IMR-90 (cell line): ENCODE measurements around the gene GTF2A1.

Source experiments
- CEBPB ChIP-seq: IDR thresholded peaks from 2 replicates; pipeline ENCODE4 v1.6.1; 2012; ENCODE audit warnings: low read depth, low read length, improper control_type of control experiment
- FOS ChIP-seq: fragments of 150-350 bp; IDR thresholded peaks from 2 replicates; pipeline ENCODE4 v1.6.1; 2016; ENCODE audit warnings: low read depth, low read length
- MAFK ChIP-seq: IDR thresholded peaks from 2 replicates; pipeline ENCODE4 v1.6.1; 2012; ENCODE audit warnings: low read depth, low read length, improper control_type of control experiment
- POLR2A ChIP-seq: IDR thresholded peaks from 2 replicates; pipeline ENCODE4 v1.6.1; 2012; ENCODE audit warnings: mild to moderate bottlenecking, low read depth, low read length
- RAD21 ChIP-seq: IDR thresholded peaks from 2 replicates; pipeline ENCODE4 v1.6.1; 2012; ENCODE audit warnings: low read length, improper control_type of control experiment
- RCOR1 ChIP-seq: IDR thresholded peaks from 2 replicates; pipeline ENCODE4 v1.6.1; 2012; ENCODE audit warnings: mild to moderate bottlenecking, low read length, improper control_type of control experiment; ENCODE audit not compliant: insufficient replicate concordance
- RFX5 ChIP-seq: IDR thresholded peaks from 2 replicates; pipeline ENCODE4 v1.8.0; 2012; ENCODE audit warnings: low read depth, mild to moderate bottlenecking, low read length, moderate library complexity
- TF ChIP-seq, protein P1 (sequence below): conservative IDR thresholded peaks from 2 replicates; pipeline ENCODE4 v1.5.1; 2012; ENCODE audit warnings: mild to moderate bottlenecking, low read depth, low read length, improper control_type of control experiment

DNA sequence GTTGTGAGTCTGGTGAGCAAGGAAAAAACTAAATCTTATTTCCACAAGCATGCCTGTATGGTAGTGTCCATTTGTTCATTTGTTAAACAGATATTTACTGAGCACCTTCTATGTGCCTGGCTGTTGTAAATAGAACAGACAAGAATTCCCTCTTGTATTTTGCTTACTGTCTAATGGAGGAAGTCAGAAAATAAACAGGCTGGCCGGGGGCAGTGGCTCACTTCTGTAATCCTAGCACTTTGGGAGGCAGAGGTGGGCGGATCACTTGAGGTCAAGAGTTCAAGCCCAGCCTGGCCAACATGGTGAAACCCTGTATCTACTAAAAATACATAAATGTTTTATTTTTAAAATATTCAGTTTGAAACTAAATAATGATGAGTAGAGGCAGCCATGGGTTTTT is 79.3 kb downstream of the GTF2A1 start:
- TF ChIP-seq, protein P1, sequence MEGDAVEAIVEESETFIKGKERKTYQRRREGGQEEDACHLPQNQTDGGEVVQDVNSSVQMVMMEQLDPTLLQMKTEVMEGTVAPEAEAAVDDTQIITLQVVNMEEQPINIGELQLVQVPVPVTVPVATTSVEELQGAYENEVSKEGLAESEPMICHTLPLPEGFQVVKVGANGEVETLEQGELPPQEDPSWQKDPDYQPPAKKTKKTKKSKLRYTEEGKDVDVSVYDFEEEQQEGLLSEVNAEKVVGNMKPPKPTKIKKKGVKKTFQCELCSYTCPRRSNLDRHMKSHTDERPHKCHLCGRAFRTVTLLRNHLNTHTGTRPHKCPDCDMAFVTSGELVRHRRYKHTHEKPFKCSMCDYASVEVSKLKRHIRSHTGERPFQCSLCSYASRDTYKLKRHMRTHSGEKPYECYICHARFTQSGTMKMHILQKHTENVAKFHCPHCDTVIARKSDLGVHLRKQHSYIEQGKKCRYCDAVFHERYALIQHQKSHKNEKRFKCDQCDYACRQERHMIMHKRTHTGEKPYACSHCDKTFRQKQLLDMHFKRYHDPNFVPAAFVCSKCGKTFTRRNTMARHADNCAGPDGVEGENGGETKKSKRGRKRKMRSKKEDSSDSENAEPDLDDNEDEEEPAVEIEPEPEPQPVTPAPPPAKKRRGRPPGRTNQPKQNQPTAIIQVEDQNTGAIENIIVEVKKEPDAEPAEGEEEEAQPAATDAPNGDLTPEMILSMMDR, result no peak
- no peak for TF ChIP-seq POLR2A
- no peak for TF ChIP-seq RAD21
- TF ChIP-seq RFX5, result no peak
- TF ChIP-seq MAFK, result no peak
- no peak for TF ChIP-seq FOS
- TF ChIP-seq CEBPB, result no peak
- TF ChIP-seq RCOR1, result no peak
